Lower leg skin (tissue), 3 donors: ENCODE data around the gene KIRREL3.

ENCODE experiments used
- POLR2A ChIP-seq, 2 donors: fragments of 450-650 bp; IDR thresholded peaks; one replicate each; pipeline ENCODE4 v1.6.1; 2016 to 2017; ENCODE audit warnings: antibody characterized with exemption in 2 of 2, mild to moderate bottlenecking in 1 of 2, moderate library complexity in 1 of 2
- TF ChIP-seq, protein P1 (sequence below), 3 donors: fragments of 450-650 bp; IDR thresholded peaks; one replicate each; pipeline ENCODE4 v1.5.1; 2016; ENCODE audit warnings: antibody characterized with exemption in 3 of 3, mild to moderate bottlenecking in 3 of 3, moderate library complexity in 2 of 3

DNA sequence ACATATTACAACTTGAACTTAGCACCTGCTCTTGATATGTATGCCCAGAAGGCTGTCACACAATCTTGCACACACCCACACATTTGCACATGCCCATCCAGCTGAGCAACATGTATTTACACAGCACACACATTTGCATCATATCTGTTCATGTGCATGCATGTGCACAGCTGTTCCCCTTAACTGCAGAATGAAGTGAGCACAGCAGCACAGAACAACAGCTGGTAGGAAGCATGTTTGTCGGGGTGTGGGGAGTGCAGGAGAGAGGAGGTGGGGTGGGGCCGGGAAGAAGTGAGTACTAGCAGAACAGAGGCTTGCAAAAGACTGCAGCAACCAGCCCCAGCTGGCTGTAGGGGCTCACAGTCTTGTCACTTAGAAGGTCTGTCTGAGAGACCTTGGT is 296.5 kb downstream of the KIRREL3 start:
- TF ChIP-seq, protein P1, sequence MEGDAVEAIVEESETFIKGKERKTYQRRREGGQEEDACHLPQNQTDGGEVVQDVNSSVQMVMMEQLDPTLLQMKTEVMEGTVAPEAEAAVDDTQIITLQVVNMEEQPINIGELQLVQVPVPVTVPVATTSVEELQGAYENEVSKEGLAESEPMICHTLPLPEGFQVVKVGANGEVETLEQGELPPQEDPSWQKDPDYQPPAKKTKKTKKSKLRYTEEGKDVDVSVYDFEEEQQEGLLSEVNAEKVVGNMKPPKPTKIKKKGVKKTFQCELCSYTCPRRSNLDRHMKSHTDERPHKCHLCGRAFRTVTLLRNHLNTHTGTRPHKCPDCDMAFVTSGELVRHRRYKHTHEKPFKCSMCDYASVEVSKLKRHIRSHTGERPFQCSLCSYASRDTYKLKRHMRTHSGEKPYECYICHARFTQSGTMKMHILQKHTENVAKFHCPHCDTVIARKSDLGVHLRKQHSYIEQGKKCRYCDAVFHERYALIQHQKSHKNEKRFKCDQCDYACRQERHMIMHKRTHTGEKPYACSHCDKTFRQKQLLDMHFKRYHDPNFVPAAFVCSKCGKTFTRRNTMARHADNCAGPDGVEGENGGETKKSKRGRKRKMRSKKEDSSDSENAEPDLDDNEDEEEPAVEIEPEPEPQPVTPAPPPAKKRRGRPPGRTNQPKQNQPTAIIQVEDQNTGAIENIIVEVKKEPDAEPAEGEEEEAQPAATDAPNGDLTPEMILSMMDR (IDR thresholded peaks at IDR 0.05), result no peak
- TF ChIP-seq POLR2A (IDR thresholded peaks at IDR 0.05), result no peak
